GM12878 (cell line): ENCODE results near the gene SPAG17. TPM values are rescaled to one million over a fixed set of nuclear protein-coding genes. Genes with fewer than 3 reads are reported as not detected.

Experiments used
- ATAC-seq: fragments of 200-7000 bp; cut with Tn5 transposase; 3 replicates; pipeline ENCODE4 v1.9.1; 2020; ENCODE audit warnings: mild to moderate bottlenecking, moderate library complexity
- BruUV-seq: library from RNA; stranded (reverse); fragments of 400-500 nt; replicated peaks from 2 replicates; lab custom pipeline; 2021; lab: Mats Ljungman, UMichigan
- CTCF ChIA-PET: fragments of 300-600 bp; sonication (Branson Sonifier 250); formaldehyde crosslinking; extraction: SDS; loops from one replicate; lab custom pipeline; 2021; ENCODE audit warnings: inconsistent platforms; lab: Yijun Ruan, JAX
- POLR2A ChIA-PET: fragments of 350-600 bp; formaldehyde crosslinking; extraction: SDS; loops from one replicate; lab custom pipeline; 2021; ENCODE audit warnings: inconsistent platforms; lab: Charles Lee
- RAD21 ChIA-PET: fragments of 300-600 bp; sonication (Branson Sonifier 250); formaldehyde crosslinking; loops from one replicate; lab custom pipeline; 2023; ENCODE audit warnings: antibody characterized with exemption; ENCODE audit not compliant: unreplicated experiment; lab: Charles Lee
- SMC1A ChIA-PET: fragments of 300-600 bp; sonication (Branson Sonifier 250); formaldehyde crosslinking; loops from one replicate; lab custom pipeline; 2023; ENCODE audit not compliant: unreplicated experiment, uncharacterized antibody; lab: Charles Lee
- DNase-seq: peaks from one replicate; pipeline ENCODE4 v3.0.0-alpha.2; 2011; ENCODE audit warnings: low read depth, low spot score
- FAIRE-seq: peaks from 3 replicates; lab custom pipeline; 2011; peaks lifted over from hg19 to GRCh38; lab: Jason Lieb, UNC
- H2AFZ ChIP-seq: 2 replicates; pipeline ENCODE4 v1.6.0; 2011; ENCODE audit warnings: low read depth, low read length, control low read depth; ENCODE audit not compliant: control insufficient read depth
- H3K27ac ChIP-seq: 2 replicates; pipeline ENCODE4 v1.5.1; 2011; ENCODE audit warnings: control low read depth; ENCODE audit not compliant: control insufficient read depth, insufficient read depth
- H3K27me3 ChIP-seq, 2 experiments: replicated peaks in 1 of 2; 2 replicates each; pipeline versions ENCODE4 v1.6.0 to v1.6.1; 2011; ENCODE audit warnings: low read length in 1 of 2; ENCODE audit not compliant: control insufficient read depth in 2 of 2, insufficient read depth in 2 of 2
- H3K36me3 ChIP-seq, 2 experiments: 2 replicates each; pipeline ENCODE4 v1.5.1; 2011; ENCODE audit warnings: low read length in 1 of 2; ENCODE audit not compliant: control insufficient read depth in 2 of 2, insufficient read depth in 2 of 2
- H3K4me1 ChIP-seq: 2 replicates; pipeline ENCODE4 v1.6.1; 2011; ENCODE audit warnings: mild to moderate bottlenecking, low read length, moderate library complexity, mixed read lengths; ENCODE audit not compliant: control insufficient read depth, insufficient read depth
- H3K4me2 ChIP-seq: 2 replicates; pipeline ENCODE4 v1.6.0; 2011; ENCODE audit warnings: control low read depth; ENCODE audit not compliant: control insufficient read depth, insufficient read depth
- H3K4me3 ChIP-seq: fragments of 200-600 bp; sonication (generic); 2 replicates; pipeline ENCODE4 v1.5.1; 2016
- H3K79me2 ChIP-seq: 2 replicates; pipeline ENCODE4 v1.6.0; 2011; ENCODE audit warnings: low read length; ENCODE audit not compliant: control insufficient read depth, insufficient read depth
- H3K9ac ChIP-seq: 2 replicates; pipeline ENCODE4 v1.8.0; 2011; ENCODE audit warnings: low read length, control low read depth, mixed read lengths; ENCODE audit not compliant: control insufficient read depth, insufficient read depth
- H3K9me3 ChIP-seq: replicated peaks from 3 replicates; pipeline ENCODE4 v1.5.1; 2011; ENCODE audit warnings: mild to moderate bottlenecking, low read length; ENCODE audit not compliant: control insufficient read depth, insufficient read depth
- H4K20me1 ChIP-seq: 2 replicates; pipeline ENCODE4 v1.6.0; 2011; ENCODE audit not compliant: control insufficient read depth, insufficient read depth
- BACH1 ChIP-seq: fragments of 450-650 bp; IDR thresholded peaks from 2 replicates; pipeline ENCODE4 v1.6.1; 2017; ENCODE audit warnings: mild to moderate bottlenecking, borderline replicate concordance
- CHD2 ChIP-seq: IDR thresholded peaks from 2 replicates; pipeline ENCODE4 v1.6.1; 2011; ENCODE audit warnings: low read depth, low read length, improper control_type of control experiment, borderline replicate concordance
- DPF2 ChIP-seq: fragments of 450-650 bp; IDR thresholded peaks from 2 replicates; pipeline ENCODE4 v1.6.1; 2017; ENCODE audit warnings: mild to moderate bottlenecking
- ETV6 ChIP-seq, 2 experiments: fragments of 450-650 bp in 1 of 2; IDR thresholded peaks in 1 of 2; conservative IDR thresholded peaks in 1 of 2; 2 replicates each; pipeline ENCODE4 v1.6.1; 2014; ENCODE audit warnings: antibody characterized with exemption in 1 of 2, borderline replicate concordance in 1 of 2, low read depth in 1 of 2, mild to moderate bottlenecking in 1 of 2, moderate library complexity in 1 of 2
- IKZF1 ChIP-seq: fragments of 450-650 bp; conservative IDR thresholded peaks from 2 replicates; pipeline ENCODE4 v1.6.1; 2017; ENCODE audit warnings: antibody characterized with exemption, mild to moderate bottlenecking
- KLF5 ChIP-seq: fragments of 450-650 bp; IDR thresholded peaks from 2 replicates; pipeline ENCODE4 v1.6.1; 2014; ENCODE audit warnings: mild to moderate bottlenecking; ENCODE audit not compliant: partially characterized antibody
- NFIC ChIP-seq: IDR thresholded peaks from 2 replicates; pipeline ENCODE4 v1.6.1; 2012; ENCODE audit warnings: low read depth, mild to moderate bottlenecking, inconsistent platforms, low read length, moderate library complexity
- NR2C1 ChIP-seq: fragments of 450-650 bp; IDR thresholded peaks from 2 replicates; pipeline ENCODE4 v1.6.1; 2017; ENCODE audit warnings: antibody characterized with exemption, mild to moderate bottlenecking, moderate library complexity
- NR2F1 ChIP-seq: fragments of 450-650 bp; conservative IDR thresholded peaks from 2 replicates; pipeline ENCODE4 v1.6.1; 2017; ENCODE audit warnings: mild to moderate bottlenecking
- PAX8 ChIP-seq: fragments of 450-650 bp; IDR thresholded peaks from 2 replicates; pipeline ENCODE4 v1.6.1; 2017; ENCODE audit warnings: mild to moderate bottlenecking, moderate library complexity
- WRNIP1 ChIP-seq: IDR thresholded peaks from 2 replicates; pipeline ENCODE4 v1.6.1; 2011; ENCODE audit warnings: low read depth, low read length, improper control_type of control experiment, borderline replicate concordance
- YBX1 ChIP-seq: fragments of 450-650 bp; IDR thresholded peaks from 2 replicates; pipeline ENCODE4 v1.6.1; 2016; ENCODE audit warnings: antibody characterized with exemption
- YY1 ChIP-seq: IDR thresholded peaks from 2 replicates; pipeline ENCODE4 v1.6.1; 2011; ENCODE audit warnings: low read depth, mild to moderate bottlenecking, low read length
- ZNF217 ChIP-seq: fragments of 450-650 bp; IDR thresholded peaks from 2 replicates; pipeline ENCODE4 v1.6.1; 2017; ENCODE audit warnings: antibody characterized with exemption, mild to moderate bottlenecking
- ZNF384 ChIP-seq: IDR thresholded peaks from 2 replicates; pipeline ENCODE4 v1.6.1; 2012; ENCODE audit warnings: low read depth, mild to moderate bottlenecking, low read length, improper control_type of control experiment, borderline replicate concordance
- ZNF622 ChIP-seq: fragments of 450-650 bp; IDR thresholded peaks from 2 replicates; pipeline ENCODE4 v1.6.1; 2017; ENCODE audit warnings: mild to moderate bottlenecking, inconsistent platforms
- ZSCAN29 ChIP-seq: fragments of 450-650 bp; IDR thresholded peaks from 2 replicates; pipeline ENCODE4 v1.6.1; 2017; ENCODE audit warnings: mild to moderate bottlenecking, moderate library complexity
- WGBS: methylation state at CpG from one replicate; pipeline ENCODE4 v1.1.6; 2016; ENCODE audit warnings: low lambda C conversion rate; ENCODE audit not compliant: insufficient replicate concordance, insufficient coverage; ENCODE audit errors: missing lambda C conversion rate; 5-methylcytosine and 5-hydroxymethylcytosine counted together
- in situ Hi-C: fragments of 300-500 bp; cut with MboI; formaldehyde crosslinking; loops from 9 replicates; pipeline ENCODE4 v1.14.3; 2018; ENCODE audit warnings: mixed read lengths
- intact Hi-C: fragments of 100-400 bp; cut with micrococcal nuclease; formaldehyde crosslinking; loops from one replicate; pipeline ENCODE4 v1.14.2; 2022; ENCODE audit not compliant: unreplicated experiment
- polyA plus RNA-seq, 11 experiments: library from polyadenylated mRNA; depleted of rRNA in 4 of 11; unstranded in 6 of 11; stranded (reverse) in 5 of 11; fragments of >200 nt; fragmentation: Nextera tagmentation in 4 of 11; fragmentation: Illumina TruSeq in 1 of 11; extraction: Ambion mirVana in 4 of 11; extraction: Trizol in 1 of 11; gene quantifications; 1 replicate in 1 of 11; 2 replicates in 10 of 11; pipeline versions ENCODE4 v1.2.1 to v1.2.3, GENCODE V29; 2011 to 2016; ENCODE audit warnings: inconsistent platforms in 2 of 11, missing spikeins in 2 of 11, low read depth in 1 of 11
- total RNA-seq, 4 experiments: library from RNA; depleted of rRNA in 3 of 4; stranded (reverse); fragments of >200 nt in 3 of 4; fragmentation: Illumina TruSeq in 1 of 4; extraction: Trizol in 1 of 4; gene quantifications; 2 replicates each; pipeline versions ENCODE4 v1.2.1 to v1.2.3, GENCODE V29; 2013 to 2021
- TF ChIP-seq, protein P1 (sequence below): fragments of 450-650 bp; conservative IDR thresholded peaks from 2 replicates; pipeline ENCODE4 v1.6.1; 2017; ENCODE audit warnings: mild to moderate bottlenecking, moderate library complexity
- TF ChIP-seq, protein P2 (sequence below): IDR thresholded peaks from 2 replicates; pipeline ENCODE4 v1.6.1; 2011; ENCODE audit warnings: borderline replicate concordance, low read depth, mild to moderate bottlenecking, moderate library complexity, low read length; ENCODE audit not compliant: insufficient read depth, poor library complexity, severe bottlenecking

The SPAG17 gene
- total and polyA plus RNA-seq, 10 of the 15 experiments (the other 5 are each of a cell fraction or from before 2014, with no cell fraction given) = 0.02 to 0.16 (median 0.03) TPM; not detected in 7

GRCh38 chr1:117970252-117970651 is 214.8 kb downstream of the SPAG17 start (continued):
- no peak for TF ChIP-seq YY1
- TF ChIP-seq WRNIP1 = no peak
- TF ChIP-seq, all 136 proteins: peak for 0

DNA sequence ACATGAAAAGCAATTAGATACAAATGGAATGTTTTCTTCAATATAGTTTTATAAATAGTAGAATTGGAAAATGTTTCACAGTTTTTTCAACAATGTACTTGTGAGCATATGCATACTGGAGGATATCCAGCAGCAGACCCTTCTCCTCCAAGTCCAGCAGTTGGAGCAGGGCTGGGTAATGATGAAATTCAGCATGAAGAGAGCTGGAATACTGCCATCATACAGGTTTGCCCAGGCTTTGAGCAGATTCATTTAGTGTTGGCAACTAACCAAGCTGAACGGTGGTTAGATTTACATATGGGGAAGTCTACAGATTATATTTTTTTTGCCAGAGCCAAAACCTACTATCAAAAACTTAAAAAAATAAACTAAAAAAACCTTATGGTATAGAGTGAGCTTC is 217.1 kb downstream of the SPAG17 start:
- Histone ChIP-seq H3K27ac (no peak overlapping the region), H3K79me2 (no peaks in the 10 kb centered on the region), H3K36me3 (peaks cover 0 to 8% of the 10 kb centered on the region in 2 experiments; a peak in 2 of 4 replicates), H3K4me2 (no peak overlapping the region), H3K4me3 (no peak overlapping the region), H2AFZ (no peak overlapping the region), H3K27me3 (no peaks in the 10 kb centered on the region), H3K4me1 (no peaks in the 10 kb centered on the region), H3K9me3 (no peaks in the 10 kb centered on the region), H4K20me1 (no peaks in the 10 kb centered on the region), H3K9ac (no peak overlapping the region)
- POLR2A ChIA-PET = no interaction called here
- SMC1A ChIA-PET = interaction anchor here (0.6 to 1.3 kb wide), 3 partner anchors 11 to 521 kb away, joined by 3 to 5 read pairs (median 3); no protein-coding TSS in a partner anchor
- FAIRE-seq = no peak
- BruUV-seq = no TSS peak
- RAD21 ChIA-PET = no interaction called here
- in situ Hi-C loops (no loop called here), intact Hi-C loops (no loop called here)
- WGBS = 0% methylated on average over 1 of the region's 1 CpG
- CTCF ChIA-PET = interaction anchor here (1.1 to 1.4 kb wide), 2 partner anchors 17 to 72 kb away, joined by 3 read pairs; no protein-coding TSS in a partner anchor
- no peak for ATAC-seq
- no peak for DNase-seq
- TF ChIP-seq PAX8 (no peak), IKZF1 (no peak), BACH1 (no peak), ZNF217 (no peak), ZNF622 (no peak), NR2F1 (no peak), NR2C1 (no peak), NFIC (no peak), ZNF384 (no peak), KLF5 (no peak), ZSCAN29 (no peak), YBX1 (no peak), WRNIP1 (no peak), DPF2 (no peak), CHD2 (no peak), ETV6 (conservative IDR thresholded peaks at IDR 0.05 in 1 of 2, IDR thresholded peaks at IDR 0.05 in 1 of 2; ENCODE audit: borderline replicate concordance in 1 of 2, low read depth in 1 of 2) (no peak)
- TF ChIP-seq, protein P1, sequence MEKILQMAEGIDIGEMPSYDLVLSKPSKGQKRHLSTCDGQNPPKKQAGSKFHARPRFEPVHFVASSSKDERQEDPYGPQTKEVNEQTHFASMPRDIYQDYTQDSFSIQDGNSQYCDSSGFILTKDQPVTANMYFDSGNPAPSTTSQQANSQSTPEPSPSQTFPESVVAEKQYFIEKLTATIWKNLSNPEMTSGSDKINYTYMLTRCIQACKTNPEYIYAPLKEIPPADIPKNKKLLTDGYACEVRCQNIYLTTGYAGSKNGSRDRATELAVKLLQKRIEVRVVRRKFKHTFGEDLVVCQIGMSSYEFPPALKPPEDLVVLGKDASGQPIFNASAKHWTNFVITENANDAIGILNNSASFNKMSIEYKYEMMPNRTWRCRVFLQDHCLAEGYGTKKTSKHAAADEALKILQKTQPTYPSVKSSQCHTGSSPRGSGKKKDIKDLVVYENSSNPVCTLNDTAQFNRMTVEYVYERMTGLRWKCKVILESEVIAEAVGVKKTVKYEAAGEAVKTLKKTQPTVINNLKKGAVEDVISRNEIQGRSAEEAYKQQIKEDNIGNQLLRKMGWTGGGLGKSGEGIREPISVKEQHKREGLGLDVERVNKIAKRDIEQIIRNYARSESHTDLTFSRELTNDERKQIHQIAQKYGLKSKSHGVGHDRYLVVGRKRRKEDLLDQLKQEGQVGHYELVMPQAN = no peak
- TF ChIP-seq, protein P2, sequence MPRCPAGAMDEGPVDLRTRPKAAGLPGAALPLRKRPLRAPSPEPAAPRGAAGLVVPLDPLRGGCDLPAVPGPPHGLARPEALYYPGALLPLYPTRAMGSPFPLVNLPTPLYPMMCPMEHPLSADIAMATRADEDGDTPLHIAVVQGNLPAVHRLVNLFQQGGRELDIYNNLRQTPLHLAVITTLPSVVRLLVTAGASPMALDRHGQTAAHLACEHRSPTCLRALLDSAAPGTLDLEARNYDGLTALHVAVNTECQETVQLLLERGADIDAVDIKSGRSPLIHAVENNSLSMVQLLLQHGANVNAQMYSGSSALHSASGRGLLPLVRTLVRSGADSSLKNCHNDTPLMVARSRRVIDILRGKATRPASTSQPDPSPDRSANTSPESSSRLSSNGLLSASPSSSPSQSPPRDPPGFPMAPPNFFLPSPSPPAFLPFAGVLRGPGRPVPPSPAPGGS = no peak
